DMS53 (cell line): ENCODE results near the gene RAG2.

Experiments used
- DNase-seq: peaks from one replicate; lab custom pipeline; 2025; lab: John Stamatoyannopoulos, UW

RAG2 gene

DNA sequence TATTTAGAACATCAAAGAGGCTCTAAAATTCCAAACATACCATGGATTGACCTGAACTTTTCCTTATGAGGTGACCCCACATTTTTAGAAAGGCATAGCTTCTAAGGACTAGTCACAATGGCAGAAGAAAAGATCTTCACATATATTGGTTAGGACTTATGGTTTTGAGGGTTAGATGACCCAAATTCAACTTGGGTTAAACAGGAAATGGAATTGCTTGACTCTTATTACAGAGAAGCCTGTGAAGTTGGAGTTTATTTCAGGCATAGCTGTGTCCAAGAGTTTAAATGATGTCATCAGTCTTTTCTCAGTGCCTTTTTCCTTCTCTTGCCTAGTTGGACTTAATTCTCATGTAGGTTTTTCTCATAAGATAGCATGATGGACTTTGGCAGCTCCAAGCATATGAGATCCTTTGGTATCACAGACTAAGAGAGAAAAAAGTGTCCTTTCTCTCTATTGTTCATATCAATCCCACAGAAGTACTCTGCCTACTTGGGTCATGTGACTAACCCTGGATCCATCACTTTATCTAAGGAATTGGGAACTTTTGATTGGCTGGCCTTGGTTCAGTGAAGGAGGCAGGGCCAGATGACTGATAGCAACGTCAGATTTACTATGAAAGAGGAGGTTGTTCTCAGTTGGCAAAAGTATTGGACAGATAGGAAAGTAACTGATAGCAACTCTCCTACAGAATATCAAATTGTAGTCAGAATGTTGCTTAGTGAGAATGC, 47.5 kb downstream of the RAG2 start:
- no peak for DNase-seq
